DMS 273 (cell line): ENCODE data around the gene ATP7A.
"Not testable (repeated sequence)": the region's sequence is repeated elsewhere in the genome, so short reads cannot be mapped to it uniquely, and the experiment has no call there.

Experiments
- DNase-seq: peaks from one replicate; lab custom pipeline; 2025; ENCODE audit not compliant: unreplicated experiment; lab: John Stamatoyannopoulos, UW

Gene ATP7A

DNA sequence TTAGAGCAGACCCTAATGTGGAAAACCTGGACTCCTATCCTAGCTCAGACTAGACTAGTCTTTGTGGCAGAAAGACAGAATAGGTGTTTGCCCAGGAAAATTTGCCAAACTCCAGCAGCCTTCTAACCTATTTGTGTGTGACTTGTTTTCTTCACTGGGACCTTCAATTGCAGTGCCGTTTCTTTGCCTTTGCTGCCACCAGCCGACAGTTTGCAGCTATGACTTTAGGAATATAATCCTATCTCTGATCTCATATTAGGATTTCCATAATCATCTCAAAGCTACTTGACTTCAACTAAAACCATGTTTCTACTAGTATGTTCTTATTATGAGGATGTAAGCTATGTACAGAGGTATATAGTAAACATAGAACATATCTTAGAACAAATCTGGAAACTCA is 119.2 kb downstream of the ATP7A start:
- DNase-seq: peak; percentile 60

DNA sequence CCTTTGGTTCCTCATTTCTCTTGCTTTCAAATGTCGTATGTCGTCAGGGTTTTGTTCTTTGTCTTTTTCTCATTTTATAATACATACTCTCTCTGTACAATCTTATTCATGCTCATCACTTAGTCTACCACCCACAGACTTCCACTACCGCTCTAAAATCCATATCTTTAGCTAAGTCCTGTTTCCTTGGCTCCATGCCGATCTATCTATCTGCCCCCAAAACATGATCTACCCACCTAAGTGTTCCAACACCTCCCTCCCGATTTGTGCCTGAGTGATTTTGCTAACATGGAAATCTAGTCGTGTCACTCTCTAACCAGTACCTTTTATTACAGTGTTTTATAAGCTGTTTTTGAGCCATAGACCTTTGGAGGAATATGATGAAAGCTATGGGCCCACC is 124.6 kb downstream of the ATP7A start:
- no peak for DNase-seq

DNA sequence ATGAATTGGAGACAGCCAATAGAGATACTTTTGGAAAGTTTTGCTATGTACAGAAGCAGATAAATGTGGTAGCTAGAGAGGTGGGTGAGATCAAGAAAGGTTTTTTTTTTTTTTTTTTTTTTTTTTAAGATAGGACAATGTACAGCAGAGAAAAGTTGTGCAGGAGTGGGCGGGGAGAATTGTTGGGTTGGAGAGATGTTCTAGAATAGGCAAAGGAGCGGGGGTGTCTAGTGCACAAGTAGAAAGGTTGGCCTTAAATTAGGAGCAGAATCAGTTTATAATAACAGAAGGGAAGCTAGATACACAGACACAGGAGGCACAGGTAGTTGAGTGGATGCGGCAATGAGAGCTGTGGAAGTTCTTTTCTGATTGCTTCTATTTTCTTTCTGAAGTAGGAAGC is 127.4 kb downstream of the ATP7A start:
- no peak for DNase-seq

DNA sequence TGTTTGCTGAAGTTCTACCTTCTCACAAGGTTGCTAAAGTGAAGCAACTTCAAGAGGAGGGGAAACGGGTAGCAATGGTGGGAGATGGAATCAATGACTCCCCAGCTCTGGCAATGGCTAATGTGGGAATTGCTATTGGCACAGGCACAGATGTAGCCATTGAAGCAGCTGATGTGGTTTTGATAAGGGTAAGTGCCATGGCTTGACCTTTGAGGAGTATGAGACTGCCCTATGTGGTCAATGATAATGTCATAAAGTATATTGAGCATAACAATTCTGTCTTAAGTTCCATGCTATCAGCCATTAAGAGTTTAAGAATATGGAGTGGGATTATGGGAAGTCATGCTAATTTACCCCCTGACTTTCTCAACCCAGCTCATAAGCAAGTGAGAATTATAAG is 132.1 kb downstream of the ATP7A start:
- no peak for DNase-seq

DNA sequence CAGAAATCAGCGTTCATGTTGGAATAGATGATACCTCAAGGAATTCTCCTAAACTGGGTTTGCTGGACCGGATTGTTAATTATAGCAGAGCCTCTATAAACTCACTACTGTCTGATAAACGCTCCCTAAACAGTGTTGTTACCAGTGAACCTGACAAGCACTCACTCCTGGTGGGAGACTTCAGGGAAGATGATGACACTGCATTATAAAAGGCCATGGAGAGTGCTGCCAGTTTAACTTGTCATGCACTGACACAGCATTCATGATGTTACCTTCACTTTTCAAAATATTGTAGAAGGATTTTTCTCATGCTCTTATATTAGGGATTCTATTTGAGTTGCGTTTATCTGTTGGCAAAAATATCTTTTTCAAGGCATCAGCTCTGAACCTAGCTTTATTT is 135.9 kb downstream of the ATP7A start:
- no peak for DNase-seq

DNA sequence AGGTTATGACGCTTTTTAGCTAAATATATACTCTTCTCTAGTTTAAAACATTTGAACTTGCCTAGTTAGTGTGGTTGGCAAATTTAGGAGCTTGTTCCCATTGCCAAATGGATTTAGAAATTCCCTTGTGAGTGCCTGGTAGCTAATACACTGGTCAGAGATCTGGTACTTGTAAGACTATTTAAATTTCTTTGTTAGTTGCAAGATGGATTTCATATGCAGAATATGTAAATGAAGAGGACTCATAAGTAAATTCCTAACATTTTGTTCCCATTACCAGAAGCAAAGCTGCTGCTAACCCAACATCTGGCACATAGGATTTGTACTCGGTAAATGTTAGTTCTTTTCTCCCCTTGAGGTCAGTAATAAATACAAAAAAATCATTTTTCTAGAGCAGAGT is 137.6 kb downstream of the ATP7A start:
- no peak for DNase-seq

DNA sequence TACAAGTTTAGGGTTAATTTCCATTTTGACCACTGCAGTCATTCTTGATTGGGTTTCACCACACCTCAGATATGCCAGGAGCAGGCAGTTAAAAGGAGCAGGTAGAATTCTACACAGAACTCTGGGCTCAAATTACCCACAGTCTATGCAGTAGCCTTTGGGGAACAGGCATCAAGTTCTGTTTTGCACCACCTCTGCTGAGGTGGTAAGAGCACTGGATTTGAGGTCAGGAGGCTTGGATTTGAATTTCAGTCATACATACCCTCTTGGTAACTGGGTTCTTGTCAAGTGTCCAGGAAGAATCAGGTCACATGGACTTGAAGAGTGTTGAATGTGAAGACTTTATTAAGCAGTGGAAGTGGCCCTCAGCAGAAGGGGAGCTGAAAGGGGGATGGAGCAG is 153.2 kb downstream of the ATP7A start:
- DNase-seq: no peak

DNA sequence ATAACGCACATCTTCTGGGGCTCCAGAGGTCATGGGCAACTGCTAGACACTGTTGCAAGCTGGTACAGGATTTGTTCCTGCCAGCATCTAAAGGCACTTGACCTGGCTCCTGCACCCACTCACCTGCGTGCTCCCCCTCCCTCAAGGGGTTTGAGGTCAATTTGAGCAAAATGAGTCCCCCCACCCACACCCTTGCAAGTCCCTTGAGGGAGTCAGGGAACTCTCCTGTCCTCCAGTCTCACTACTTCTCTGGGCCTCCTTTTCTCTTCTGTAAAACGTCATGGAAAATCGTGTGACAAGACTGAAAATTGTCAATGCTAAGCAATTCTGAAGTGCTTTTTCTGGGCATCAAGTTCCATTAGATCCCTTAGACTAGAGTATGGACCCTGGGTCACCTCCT is 153.7 kb downstream of the ATP7A start:
- no peak for DNase-seq

DNA sequence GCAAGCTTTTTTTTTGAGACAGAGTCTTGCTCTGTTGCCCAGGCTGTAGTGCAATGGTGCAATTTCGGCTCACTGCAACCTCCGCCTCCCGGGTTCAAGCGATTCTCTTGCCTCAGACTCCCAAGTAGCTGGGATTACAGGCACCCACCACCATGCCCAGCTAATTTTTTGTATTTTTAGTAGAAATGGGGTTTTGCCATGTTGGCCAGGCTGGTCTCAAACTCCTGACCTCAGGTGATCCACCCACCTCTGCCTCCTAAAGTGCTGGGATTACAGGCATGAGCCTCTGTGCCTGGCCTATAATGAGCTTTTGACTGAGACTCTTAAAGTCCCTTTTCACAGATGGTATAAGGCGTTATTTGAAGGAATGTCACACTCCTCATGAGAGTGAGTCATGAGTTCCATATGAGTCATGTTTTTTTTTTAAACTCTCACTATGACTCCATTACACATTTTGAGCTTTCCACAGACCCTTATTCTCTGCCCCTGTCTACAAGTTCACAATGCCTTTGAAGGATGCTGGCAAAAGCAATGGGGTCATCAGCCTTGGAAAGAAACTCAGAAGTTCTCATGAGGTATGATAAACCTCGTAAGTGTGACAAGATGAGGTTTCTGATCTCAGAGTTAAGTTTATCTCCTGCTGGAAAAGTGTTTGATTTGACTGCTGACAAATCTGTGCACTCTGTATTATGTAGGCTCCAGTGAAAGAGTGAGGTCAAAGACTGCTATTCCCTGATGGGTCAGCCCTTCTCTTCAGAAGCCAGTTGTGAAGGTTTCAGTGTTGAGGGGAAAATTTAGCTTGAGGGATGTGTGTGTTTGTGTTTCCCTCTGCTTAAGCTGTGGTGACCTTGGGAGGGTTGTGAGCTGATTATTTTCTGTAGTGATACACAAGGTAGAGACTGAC is 154.5 kb downstream of the ATP7A start:
- DNase-seq: peak; percentile 8

DNA sequence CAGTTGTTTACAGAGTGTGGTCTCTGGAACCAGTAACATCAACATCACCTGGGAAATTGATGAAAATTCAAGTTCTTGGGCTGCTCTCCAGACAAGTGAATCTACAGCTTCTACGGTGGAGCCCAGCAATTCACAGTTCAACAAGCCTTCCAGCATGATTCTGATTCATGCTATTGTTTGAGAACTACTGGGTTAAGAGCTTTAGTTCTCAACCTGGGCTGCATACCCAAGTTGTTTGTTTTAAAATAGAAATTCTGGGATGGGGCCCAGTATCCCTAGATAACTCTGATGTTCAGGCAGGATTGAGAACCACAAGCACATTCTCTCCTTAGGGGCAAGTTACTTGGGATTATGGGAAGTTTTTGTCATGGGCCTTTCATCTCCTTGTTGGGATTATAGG is 155.6 kb downstream of the ATP7A start:
- no peak for DNase-seq

DNA sequence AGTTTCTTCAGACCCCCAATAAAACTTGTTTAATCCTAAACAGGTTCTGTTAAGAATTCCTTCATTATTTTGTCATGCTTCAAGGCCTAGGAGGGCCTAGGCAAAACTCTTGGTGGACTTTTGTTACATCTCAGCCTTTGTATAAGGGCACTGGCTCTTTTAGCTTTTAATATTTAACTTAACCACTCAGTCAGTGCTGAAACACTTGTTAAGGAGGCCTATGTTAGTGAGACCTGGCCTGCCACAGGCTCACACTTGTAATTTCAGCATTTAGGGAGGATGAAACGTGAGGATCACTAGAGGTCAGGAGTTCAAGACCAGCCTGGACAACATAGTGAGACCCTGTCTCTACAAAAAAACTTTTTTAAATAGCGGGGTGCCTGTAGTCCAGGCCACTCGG is 160.8 kb downstream of the ATP7A start:
- no peak for DNase-seq

DNA sequence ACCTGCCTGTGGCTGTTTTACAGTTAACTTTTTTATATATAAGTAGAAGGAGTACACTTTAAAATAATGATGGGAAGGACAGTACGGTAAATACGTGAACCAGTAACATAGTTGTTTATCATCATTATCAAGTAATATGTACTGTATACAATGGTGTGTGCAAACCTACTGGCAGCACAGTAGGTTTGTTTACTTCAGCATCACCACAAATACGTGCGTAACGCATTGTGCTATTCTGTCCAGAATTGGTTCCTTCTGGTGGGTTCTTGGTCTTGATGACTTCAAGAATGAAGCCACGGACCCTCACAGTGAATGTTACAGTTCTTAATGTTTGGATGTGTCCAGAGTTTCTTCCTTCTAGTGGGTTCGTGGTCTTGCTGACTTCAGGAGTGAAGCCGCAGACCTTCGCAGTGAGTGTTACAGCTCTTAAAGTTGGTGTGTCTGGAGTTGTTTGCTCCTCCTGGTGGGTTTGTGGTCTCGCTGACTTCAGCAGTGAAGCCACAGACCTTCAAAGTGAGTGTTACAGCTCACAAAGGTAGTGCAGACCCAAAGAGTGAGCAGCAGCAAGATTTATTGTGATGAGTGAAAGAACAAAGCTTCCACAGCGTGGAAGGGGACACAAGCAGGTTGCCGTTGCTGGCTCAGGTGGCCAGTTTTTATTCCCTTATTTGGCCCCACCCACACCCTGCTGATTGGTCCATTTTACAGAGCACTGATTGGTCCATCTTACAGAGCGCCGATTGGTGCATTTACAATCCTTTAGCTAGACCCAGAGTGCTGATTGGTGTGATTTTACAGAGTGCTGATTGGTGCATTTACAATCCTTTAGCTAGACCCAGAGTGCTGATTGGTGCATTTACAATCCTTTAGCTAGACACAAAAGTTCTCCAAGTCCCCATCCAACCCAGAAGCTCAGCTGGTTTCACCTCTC is 162.9 kb downstream of the ATP7A start:
- DNase-seq: not testable (repeated sequence)

DNA sequence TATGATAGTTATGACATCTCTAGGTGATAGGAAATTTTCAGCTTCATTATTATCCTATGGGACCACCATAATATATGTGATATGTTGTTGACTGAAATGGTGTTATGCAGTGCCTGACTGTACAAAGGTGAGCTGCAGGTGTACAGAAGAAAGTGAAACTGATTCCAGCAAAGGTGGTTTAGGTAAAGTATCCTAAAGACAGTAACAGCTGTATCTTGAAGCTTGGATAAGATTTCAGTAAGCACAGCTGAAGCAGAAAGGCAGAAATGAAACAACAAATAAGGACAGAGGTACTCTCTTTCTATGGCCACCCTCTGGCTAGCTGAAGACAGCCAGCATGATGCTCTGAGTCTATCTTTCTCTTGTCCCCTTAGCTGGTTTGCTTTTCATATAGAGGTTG is 163.6 kb downstream of the ATP7A start:
- no peak for DNase-seq

DNA sequence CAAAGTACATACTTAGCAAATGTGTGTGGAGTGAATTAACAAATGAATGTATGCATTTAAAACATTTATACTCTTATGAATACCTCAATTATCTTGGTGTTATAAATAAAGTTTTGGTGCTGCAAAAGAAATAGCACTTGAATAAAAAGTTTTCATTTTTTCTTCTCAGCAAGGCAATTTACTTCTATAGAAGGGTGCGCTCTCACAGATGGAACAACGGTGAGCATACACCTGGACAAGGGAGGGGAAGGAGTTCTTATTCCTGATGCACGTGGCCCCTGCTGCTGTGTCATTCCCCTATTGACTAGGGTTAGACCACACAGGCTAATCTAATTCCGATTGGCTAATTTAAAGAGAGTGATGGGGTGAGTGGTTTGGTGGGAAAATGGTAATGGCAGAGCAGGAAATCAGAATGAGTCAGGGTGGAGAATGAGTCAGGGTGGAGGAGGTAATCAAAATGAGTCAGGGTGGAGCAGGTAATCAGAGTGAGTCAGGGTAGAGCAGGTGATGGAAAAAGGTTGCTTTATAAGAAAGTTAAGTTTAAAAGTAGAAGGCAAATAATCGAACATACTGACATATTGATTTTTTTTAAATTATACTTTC is 165.4 kb downstream of the ATP7A start:
- DNase-seq: no peak

DNA sequence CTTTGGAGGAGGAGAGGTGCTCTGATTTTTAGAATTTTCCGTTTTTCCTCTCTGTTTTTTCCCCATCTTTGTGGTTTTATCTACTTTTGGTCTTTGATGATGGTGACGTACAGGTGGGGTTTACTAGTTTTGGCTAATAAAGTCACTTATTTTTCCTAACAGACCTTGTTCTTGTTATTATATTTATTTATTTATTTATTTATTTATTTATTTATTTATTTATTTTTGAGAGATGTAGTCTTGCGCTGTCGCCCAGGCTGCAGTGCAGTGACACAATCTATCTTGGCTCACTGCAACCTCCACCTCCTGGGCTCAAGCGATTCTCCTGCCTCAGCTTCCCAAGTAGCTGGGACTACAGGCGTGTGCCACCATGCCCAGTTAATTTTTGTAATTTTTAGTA is 170.9 kb downstream of the ATP7A start:
- DNase-seq: not testable (repeated sequence)

DNA sequence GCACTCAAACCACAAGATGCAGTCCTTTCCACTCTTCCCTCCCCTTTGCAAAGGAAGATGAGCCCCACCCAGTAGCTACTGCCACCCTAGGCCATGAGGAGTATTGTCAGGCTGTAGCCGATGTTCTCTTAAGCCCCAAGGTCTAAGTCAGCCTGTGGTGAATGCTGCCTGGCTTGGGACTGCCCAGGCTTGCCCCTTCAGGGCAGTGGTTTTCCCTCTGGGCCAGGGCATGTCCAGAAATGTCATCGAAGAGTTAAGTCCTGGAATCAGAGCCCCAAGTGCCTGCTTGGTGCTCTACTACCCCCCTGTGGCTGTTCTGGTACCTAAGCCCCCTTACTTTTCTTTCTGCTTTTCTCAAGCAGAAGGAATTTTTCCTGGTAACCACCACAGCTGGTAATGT is 181.8 kb downstream of the ATP7A start:
- peak; percentile 51 for DNase-seq

DNA sequence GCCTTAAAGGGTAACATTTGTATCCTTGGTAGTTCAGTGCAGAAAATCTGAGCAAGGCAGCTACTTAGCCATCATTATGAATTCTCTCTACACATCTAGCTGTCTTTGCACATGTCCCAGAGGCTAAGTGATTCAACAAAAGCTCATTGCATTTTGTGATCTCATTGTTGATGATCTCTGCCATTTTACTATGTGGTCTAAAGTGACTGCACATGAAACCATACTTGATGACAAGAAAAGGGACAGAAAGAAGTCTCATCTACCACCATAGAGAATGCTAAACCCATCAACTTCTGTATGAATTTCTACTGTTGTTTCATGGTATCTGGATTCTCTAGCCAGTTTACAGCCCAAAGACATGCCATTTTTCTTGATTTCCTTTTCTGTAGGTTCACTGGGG is 187.6 kb downstream of the ATP7A start:
- DNase-seq: no peak
